SK-N-SH (cell line): ENCODE measurements around the gene NTHL1. TPM values are rescaled to one million over a fixed set of nuclear protein-coding genes. Genes with fewer than 3 reads are reported as not detected.

Source experiments
- CTCF ChIA-PET: fragments of 300-600, 350-600 bp; formaldehyde crosslinking; extraction: SDS; loops from one replicate; lab custom pipeline; 2021; lab: Yijun Ruan, JAX
- POLR2A ChIA-PET: fragments of 350-600 bp; sonication (Branson Sonifier 250); formaldehyde crosslinking; extraction: SDS; loops from one replicate; lab custom pipeline; 2020; ENCODE audit warnings: antibody characterized with exemption, inconsistent platforms; lab: Yijun Ruan, JAX
- DNase-seq: peaks from one replicate; pipeline ENCODE4 v3.0.0; 2012
- H2AFZ ChIP-seq: fragments of 200-600 bp; sonication (generic); 2 replicates; pipeline ENCODE4 v1.8.1; 2016; ENCODE audit warnings: antibody characterized with exemption, mild to moderate bottlenecking, low read depth
- H3F3A ChIP-seq: fragments of 200-600 bp; sonication (generic); replicated peaks from 2 replicates; pipeline ENCODE3; 2016; ENCODE audit warnings: antibody characterized with exemption, mild to moderate bottlenecking; ENCODE audit not compliant: insufficient read depth
- H3K27ac ChIP-seq, 2 experiments: fragments of 200-500 bp in 1 of 2; fragments of 200-600 bp in 1 of 2; sonication (Bioruptor generic) in 1 of 2; sonication (generic), shearing (Covaris generic) in 1 of 2; 2 replicates each; pipeline versions ENCODE4 v1.5.1 to v1.6.1; 2014 to 2016; ENCODE audit warnings: low read depth in 2 of 2, inconsistent platforms in 1 of 2, low read length in 1 of 2, mild to moderate bottlenecking in 1 of 2, mixed read lengths in 1 of 2
- H3K27me3 ChIP-seq: fragments of 200-600 bp; sonication (generic), shearing (Covaris generic); 2 replicates; pipeline ENCODE4 v1.6.1; 2016; ENCODE audit warnings: mixed run types; ENCODE audit not compliant: insufficient read depth
- H3K36me3 ChIP-seq, 2 experiments: fragments of 200-500 bp in 1 of 2; fragments of 200-600 bp in 1 of 2; sonication (Bioruptor generic) in 1 of 2; sonication (generic) in 1 of 2; replicated peaks in 1 of 2; 2 replicates each; pipeline versions ENCODE3 to v1.5.1; 2014 to 2016; ENCODE audit warnings: low read length in 1 of 2, mild to moderate bottlenecking in 1 of 2; ENCODE audit not compliant: insufficient read depth in 2 of 2, control insufficient read depth in 1 of 2
- H3K4me1 ChIP-seq, 2 experiments: fragments of 200-500 bp in 1 of 2; fragments of 200-600 bp in 1 of 2; sonication (Bioruptor generic) in 1 of 2; sonication (generic), shearing (Covaris generic) in 1 of 2; 2 replicates each; pipeline versions ENCODE4 v1.5.1 to v1.6.1; 2014 to 2016; ENCODE audit warnings: low read depth in 1 of 2, low read length in 1 of 2, mixed run types in 1 of 2; ENCODE audit not compliant: insufficient read depth in 2 of 2, control insufficient read depth in 1 of 2
- H3K4me2 ChIP-seq: fragments of 200-600 bp; sonication (generic), shearing (Covaris generic); 2 replicates; pipeline ENCODE4 v1.6.1; 2017; ENCODE audit warnings: mixed run types
- H3K4me3 ChIP-seq, 2 experiments: fragments of 200-500 bp in 1 of 2; fragments of 200-600 bp in 1 of 2; sonication (Bioruptor generic) in 1 of 2; sonication (generic), shearing (Covaris generic) in 1 of 2; 2 replicates each; pipeline versions ENCODE4 v1.5.1 to v1.8.1; 2014 to 2016; ENCODE audit warnings: low read depth in 2 of 2, inconsistent platforms in 1 of 2, low read length in 1 of 2, mild to moderate bottlenecking in 1 of 2, mixed read lengths in 1 of 2, moderate library complexity in 1 of 2
- H3K79me2 ChIP-seq: fragments of 200-600 bp; sonication (generic); 2 replicates; pipeline ENCODE4 v1.8.1; 2017; ENCODE audit warnings: mild to moderate bottlenecking; ENCODE audit not compliant: insufficient read depth
- H3K9ac ChIP-seq: fragments of 200-600 bp; sonication (generic); 2 replicates; pipeline ENCODE4 v1.6.1; 2017; ENCODE audit warnings: mixed run types
- H3K9me2 ChIP-seq: fragments of 200-600 bp; sonication (generic); 2 replicates; pipeline ENCODE4 v1.6.1; 2017; ENCODE audit warnings: mixed run types
- H3K9me3 ChIP-seq: fragments of 200-600 bp; sonication (generic); 2 replicates; pipeline ENCODE4 v1.6.1; 2017; ENCODE audit warnings: mixed run types, mild to moderate bottlenecking, moderate library complexity
- H4K20me1 ChIP-seq: fragments of 200-600 bp; sonication (generic); 2 replicates; pipeline ENCODE4 v1.6.1; 2017; ENCODE audit warnings: mild to moderate bottlenecking, mixed run types; ENCODE audit not compliant: insufficient read depth
- EP300 ChIP-seq, 2 experiments: IDR thresholded peaks; 2 replicates each; pipeline versions ENCODE4 v1.4.0 to v1.6.1; 2012; ENCODE audit warnings: borderline replicate concordance in 1 of 2, low read depth in 1 of 2, low read length in 1 of 2
- EZH2phosphoT487 ChIP-seq: fragments of 200-600 bp; sonication (generic); IDR thresholded peaks from 2 replicates; pipeline ENCODE4 v1.6.1; 2017; ENCODE audit warnings: low read depth, mixed run types, mild to moderate bottlenecking, antibody characterized with exemption, moderate library complexity, borderline replicate concordance
- GABPA ChIP-seq: IDR thresholded peaks from 2 replicates; pipeline ENCODE4 v1.4.0; 2012; ENCODE audit warnings: low read depth, mild to moderate bottlenecking
- GATA2 ChIP-seq: sonication (generic); formaldehyde crosslinking; IDR thresholded peaks from 2 replicates; pipeline ENCODE4 v1.5.0; 2020; ENCODE audit warnings: mild to moderate bottlenecking, missing genetic modification reagents
- MXI1 ChIP-seq: IDR thresholded peaks from 2 replicates; pipeline ENCODE4 v1.6.1; 2012; ENCODE audit warnings: mild to moderate bottlenecking, low read depth, low read length, improper control_type of control experiment
- NRF1 ChIP-seq: IDR thresholded peaks from 2 replicates; pipeline ENCODE4 v1.6.1; 2012; ENCODE audit warnings: low read depth, mild to moderate bottlenecking, low read length
- POLR2AphosphoS5 ChIP-seq: IDR thresholded peaks from 2 replicates; pipeline ENCODE4 v1.6.1; 2012; ENCODE audit warnings: low read depth, low read length
- RXRA ChIP-seq: IDR thresholded peaks from 2 replicates; pipeline ENCODE4 v1.4.0; 2012; ENCODE audit warnings: low read depth, mild to moderate bottlenecking, borderline replicate concordance
- SMC3 ChIP-seq: IDR thresholded peaks from 2 replicates; pipeline ENCODE4 v1.6.1; 2012; ENCODE audit warnings: low read depth, low read length, improper control_type of control experiment
- WGBS: methylation state at CpG from one replicate; pipeline ENCODE4 v1.1.6; 2017; ENCODE audit warnings: low lambda C conversion rate; 5-methylcytosine and 5-hydroxymethylcytosine counted together
- polyA plus RNA-seq, 3 experiments: library from polyadenylated mRNA; depleted of rRNA; stranded (reverse); fragments of >200 nt; gene quantifications; 2 replicates each; pipeline ENCODE4 v1.2.3, GENCODE V29; 2012
- TF ChIP-seq, protein P1 (sequence below): fragments of 200-600 bp; sonication (generic); IDR thresholded peaks from 2 replicates; pipeline ENCODE4 v1.6.1; 2017; ENCODE audit warnings: antibody characterized with exemption, mild to moderate bottlenecking, moderate library complexity
- TF ChIP-seq, protein P2 (sequence below): fragments of 150-350 bp; IDR thresholded peaks from 2 replicates; pipeline ENCODE4 v1.6.1; 2017; ENCODE audit warnings: antibody characterized with exemption, low read length, low read depth, borderline replicate concordance
- TF ChIP-seq, protein P3 (sequence below): IDR thresholded peaks from 2 replicates; pipeline ENCODE4 v1.4.0; 2012; ENCODE audit warnings: low read depth
- TF ChIP-seq, protein P4 (sequence below): IDR thresholded peaks from 2 replicates; pipeline ENCODE4 v1.6.1; 2012; ENCODE audit warnings: mild to moderate bottlenecking, low read depth, low read length, moderate library complexity
- TF ChIP-seq, protein P5 (sequence below): IDR thresholded peaks from 2 replicates; pipeline ENCODE4 v1.4.0; 2012; ENCODE audit warnings: low read depth, borderline replicate concordance

The NTHL1 gene
- polyA plus RNA-seq, 1 of the 3 experiments (the other 2 are of a cell fraction) = 77.3 TPM

DNA sequence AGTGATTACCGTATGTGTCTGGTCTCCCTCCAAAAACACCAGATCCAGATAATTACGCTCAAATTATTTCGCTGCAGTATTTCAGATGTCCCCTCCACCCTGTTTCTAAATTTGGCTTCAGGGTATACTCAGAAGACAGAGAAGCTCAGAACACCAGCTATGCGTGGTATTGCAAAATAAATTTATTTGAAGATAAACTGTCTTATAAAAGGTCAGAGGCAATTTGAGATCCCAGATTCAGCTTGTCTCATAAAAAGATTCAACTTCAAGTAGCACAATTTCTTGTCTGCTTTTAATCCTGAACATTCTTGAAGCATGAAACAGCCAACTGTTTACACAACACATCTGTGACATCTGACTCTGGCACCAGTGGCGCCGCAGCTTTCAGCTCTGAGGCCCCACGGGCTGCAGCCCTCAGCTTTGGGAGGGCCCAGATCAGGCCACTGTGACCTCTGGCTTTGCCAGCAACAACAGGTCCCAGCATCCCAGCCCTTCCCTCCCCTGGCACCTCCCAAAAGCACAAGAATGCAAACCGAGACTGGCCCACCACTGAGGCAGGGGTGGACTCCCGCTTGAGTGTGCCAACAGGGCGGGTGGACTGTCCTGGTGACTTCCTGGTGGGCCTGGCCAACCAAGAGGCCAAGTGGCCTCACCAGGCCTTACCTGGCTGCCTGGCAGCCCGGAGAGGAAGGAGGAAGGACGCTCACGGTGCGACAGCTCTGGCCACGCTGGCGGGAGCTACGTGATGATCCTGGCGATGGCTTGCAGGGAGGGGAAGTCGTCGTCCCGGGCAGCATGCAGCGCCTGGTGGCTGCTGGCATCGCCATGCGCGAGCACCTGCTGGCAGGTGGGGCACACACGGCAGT, 49.9 kb downstream of the NTHL1 start:
- POLR2A ChIA-PET = interaction anchor here (0.6 to 1.2 kb wide), 4 partner anchors 11 to 150 kb away, joined by 3 to 4 read pairs (median 4); partner anchors contain the start of gene RPS2
- H3K27ac ChIP-seq = no peak overlapping the region

DNA sequence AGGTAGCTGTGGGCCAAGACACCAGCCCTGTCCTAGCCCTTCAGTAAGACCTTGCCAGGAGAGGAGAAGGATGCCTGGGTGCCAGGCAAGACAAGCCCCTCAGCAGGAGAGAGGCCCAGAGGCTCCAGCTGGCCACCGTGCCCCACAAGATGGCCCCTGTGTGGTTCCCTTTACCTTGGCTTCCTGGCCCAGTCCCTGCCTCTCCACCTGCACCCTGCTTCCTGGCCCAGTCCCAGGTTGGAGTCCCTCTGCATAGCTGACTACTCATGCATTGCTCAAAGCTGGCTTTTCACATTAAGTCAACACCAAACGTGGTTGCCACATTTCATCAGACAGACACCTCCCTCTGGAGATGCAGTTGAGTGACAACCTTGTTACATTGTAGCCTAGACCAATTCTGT, 53.9 kb downstream of the NTHL1 start:
- Histone ChIP-seq H3K4me2 (no peak overlapping the region), H3K9me2 (no peaks in the 10 kb centered on the region), H3F3A (peaks cover 22% of the 10 kb centered on the region), H3K79me2 (no peaks in the 10 kb centered on the region), H3K4me1 (peaks cover 0 to 17% of the 10 kb centered on the region in 2 experiments; a peak in 1 of 4 replicates), H3K27me3 (no peaks in the 10 kb centered on the region), H2AFZ (no peak overlapping the region), H3K36me3 (peaks cover 4 to 15% of the 10 kb centered on the region in 2 experiments), H4K20me1 (no peaks in the 10 kb centered on the region), H3K27ac (no peak overlapping the region), H3K9me3 (no peaks in the 10 kb centered on the region), H3K9ac (no peak overlapping the region), H3K4me3 (no peak overlapping the region)
- ChIA-PET POLR2A (interaction anchor here (1.0 kb wide), 1 partner anchor 10 kb away, joined by 4 read pairs; no protein-coding TSS in a partner anchor), CTCF (interaction anchor here (0.8 to 12.9 kb wide), 3 partner anchors 10 to 161 kb away, joined by 3 to 108 read pairs (median 3); partner anchors contain the start of gene NOXO1)
- no peak for DNase-seq
- 80% methylated on average over 2 of the region's 2 CpGs for WGBS
- TF ChIP-seq, protein P1, sequence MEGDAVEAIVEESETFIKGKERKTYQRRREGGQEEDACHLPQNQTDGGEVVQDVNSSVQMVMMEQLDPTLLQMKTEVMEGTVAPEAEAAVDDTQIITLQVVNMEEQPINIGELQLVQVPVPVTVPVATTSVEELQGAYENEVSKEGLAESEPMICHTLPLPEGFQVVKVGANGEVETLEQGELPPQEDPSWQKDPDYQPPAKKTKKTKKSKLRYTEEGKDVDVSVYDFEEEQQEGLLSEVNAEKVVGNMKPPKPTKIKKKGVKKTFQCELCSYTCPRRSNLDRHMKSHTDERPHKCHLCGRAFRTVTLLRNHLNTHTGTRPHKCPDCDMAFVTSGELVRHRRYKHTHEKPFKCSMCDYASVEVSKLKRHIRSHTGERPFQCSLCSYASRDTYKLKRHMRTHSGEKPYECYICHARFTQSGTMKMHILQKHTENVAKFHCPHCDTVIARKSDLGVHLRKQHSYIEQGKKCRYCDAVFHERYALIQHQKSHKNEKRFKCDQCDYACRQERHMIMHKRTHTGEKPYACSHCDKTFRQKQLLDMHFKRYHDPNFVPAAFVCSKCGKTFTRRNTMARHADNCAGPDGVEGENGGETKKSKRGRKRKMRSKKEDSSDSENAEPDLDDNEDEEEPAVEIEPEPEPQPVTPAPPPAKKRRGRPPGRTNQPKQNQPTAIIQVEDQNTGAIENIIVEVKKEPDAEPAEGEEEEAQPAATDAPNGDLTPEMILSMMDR = no peak
- TF ChIP-seq, protein P2, sequence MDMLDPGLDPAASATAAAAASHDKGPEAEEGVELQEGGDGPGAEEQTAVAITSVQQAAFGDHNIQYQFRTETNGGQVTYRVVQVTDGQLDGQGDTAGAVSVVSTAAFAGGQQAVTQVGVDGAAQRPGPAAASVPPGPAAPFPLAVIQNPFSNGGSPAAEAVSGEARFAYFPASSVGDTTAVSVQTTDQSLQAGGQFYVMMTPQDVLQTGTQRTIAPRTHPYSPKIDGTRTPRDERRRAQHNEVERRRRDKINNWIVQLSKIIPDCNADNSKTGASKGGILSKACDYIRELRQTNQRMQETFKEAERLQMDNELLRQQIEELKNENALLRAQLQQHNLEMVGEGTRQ = no peak
- TF ChIP-seq, protein P3, sequence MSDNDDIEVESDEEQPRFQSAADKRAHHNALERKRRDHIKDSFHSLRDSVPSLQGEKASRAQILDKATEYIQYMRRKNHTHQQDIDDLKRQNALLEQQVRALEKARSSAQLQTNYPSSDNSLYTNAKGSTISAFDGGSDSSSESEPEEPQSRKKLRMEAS = no peak
- TF ChIP-seq GATA2 (CRISPR knock-in tag) = no peak
- no peak for TF ChIP-seq NRF1
- TF ChIP-seq RXRA = no peak
- TF ChIP-seq, protein P4, sequence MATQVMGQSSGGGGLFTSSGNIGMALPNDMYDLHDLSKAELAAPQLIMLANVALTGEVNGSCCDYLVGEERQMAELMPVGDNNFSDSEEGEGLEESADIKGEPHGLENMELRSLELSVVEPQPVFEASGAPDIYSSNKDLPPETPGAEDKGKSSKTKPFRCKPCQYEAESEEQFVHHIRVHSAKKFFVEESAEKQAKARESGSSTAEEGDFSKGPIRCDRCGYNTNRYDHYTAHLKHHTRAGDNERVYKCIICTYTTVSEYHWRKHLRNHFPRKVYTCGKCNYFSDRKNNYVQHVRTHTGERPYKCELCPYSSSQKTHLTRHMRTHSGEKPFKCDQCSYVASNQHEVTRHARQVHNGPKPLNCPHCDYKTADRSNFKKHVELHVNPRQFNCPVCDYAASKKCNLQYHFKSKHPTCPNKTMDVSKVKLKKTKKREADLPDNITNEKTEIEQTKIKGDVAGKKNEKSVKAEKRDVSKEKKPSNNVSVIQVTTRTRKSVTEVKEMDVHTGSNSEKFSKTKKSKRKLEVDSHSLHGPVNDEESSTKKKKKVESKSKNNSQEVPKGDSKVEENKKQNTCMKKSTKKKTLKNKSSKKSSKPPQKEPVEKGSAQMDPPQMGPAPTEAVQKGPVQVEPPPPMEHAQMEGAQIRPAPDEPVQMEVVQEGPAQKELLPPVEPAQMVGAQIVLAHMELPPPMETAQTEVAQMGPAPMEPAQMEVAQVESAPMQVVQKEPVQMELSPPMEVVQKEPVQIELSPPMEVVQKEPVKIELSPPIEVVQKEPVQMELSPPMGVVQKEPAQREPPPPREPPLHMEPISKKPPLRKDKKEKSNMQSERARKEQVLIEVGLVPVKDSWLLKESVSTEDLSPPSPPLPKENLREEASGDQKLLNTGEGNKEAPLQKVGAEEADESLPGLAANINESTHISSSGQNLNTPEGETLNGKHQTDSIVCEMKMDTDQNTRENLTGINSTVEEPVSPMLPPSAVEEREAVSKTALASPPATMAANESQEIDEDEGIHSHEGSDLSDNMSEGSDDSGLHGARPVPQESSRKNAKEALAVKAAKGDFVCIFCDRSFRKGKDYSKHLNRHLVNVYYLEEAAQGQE = no peak
- TF ChIP-seq, protein P5, sequence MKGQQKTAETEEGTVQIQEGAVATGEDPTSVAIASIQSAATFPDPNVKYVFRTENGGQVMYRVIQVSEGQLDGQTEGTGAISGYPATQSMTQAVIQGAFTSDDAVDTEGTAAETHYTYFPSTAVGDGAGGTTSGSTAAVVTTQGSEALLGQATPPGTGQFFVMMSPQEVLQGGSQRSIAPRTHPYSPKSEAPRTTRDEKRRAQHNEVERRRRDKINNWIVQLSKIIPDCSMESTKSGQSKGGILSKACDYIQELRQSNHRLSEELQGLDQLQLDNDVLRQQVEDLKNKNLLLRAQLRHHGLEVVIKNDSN = no peak
- TF ChIP-seq SMC3 = no peak
- no peak for TF ChIP-seq GABPA
- no peak for TF ChIP-seq MXI1
- TF ChIP-seq EP300 (IDR thresholded peaks at IDR 0.05; ENCODE audit: borderline replicate concordance in 1 of 2, low read depth in 1 of 2, low read length in 1 of 2) = no peak
- TF ChIP-seq POLR2AphosphoS5 = no peak
- no peak for TF ChIP-seq EZH2phosphoT487

More for the DNA sequence above, 49.9 kb downstream of the NTHL1 start:
- WGBS = 85% methylated on average over 14 of the region's 26 CpGs
- Histone ChIP-seq H3K4me2 (no peak overlapping the region), H2AFZ (no peak overlapping the region), H3K27me3 (no peaks in the 10 kb centered on the region), H3K9me3 (no peaks in the 10 kb centered on the region), H3K9me2 (no peaks in the 10 kb centered on the region)
- CTCF ChIA-PET = interaction anchor here (1.5 to 3.8 kb wide), 3 partner anchors 8 to 143 kb away, joined by 4 to 12 read pairs (median 11); partner anchors contain the start of gene SYNGR3
- DNase-seq = no peak
- no peak for TF ChIP-seq EP300 (IDR thresholded peaks at IDR 0.05; ENCODE audit: borderline replicate concordance in 1 of 2, low read depth in 1 of 2, low read length in 1 of 2)
- TF ChIP-seq, all 33 proteins: peak for 0
- Histone ChIP-seq H3K4me1 (no peaks in the 10 kb centered on the region), H3K36me3 (peaks cover 4 to 50% of the 10 kb centered on the region in 2 experiments), H3K79me2 (peaks cover 9% of the 10 kb centered on the region; the same call in 1 of the 2 replicates), H3F3A (peaks cover 18% of the 10 kb centered on the region), H3K9ac (no peak overlapping the region), H3K4me3 (no peak overlapping the region), H4K20me1 (peaks cover 9% of the 10 kb centered on the region)
